ENCODE results near the gene ZNF575.

ZNF575 gene

GRCh38 chr19:43533546-43534304, 737 bp downstream of the ZNF575 start (continued):
- peak; percentile 93 for TF ChIP-seq SP2 (tag by site-specific recombination; IDR thresholded peaks at IDR 0.05)
- TF ChIP-seq ZNF561 (tag by site-specific recombination; IDR thresholded peaks at IDR 0.05; ENCODE audit: borderline replicate concordance), result peak; percentile 99
- TF ChIP-seq ZNF664 (tag by site-specific recombination; IDR thresholded peaks at IDR 0.05), result no peak
- peak; percentile 72 for TF ChIP-seq KLF10 (tag by site-specific recombination; IDR thresholded peaks at IDR 0.05)
- peak; percentile 89; the same call in 1 of the 2 replicates for TF ChIP-seq ZNF362 (tag by site-specific recombination; IDR thresholded peaks at IDR 0.05)
- no peak for TF ChIP-seq FEZF1 (tag by site-specific recombination; IDR thresholded peaks at IDR 0.05)
- peak; percentile 38; the same call in 1 of the 2 replicates for TF ChIP-seq ZBTB17 (tag by site-specific recombination; IDR thresholded peaks at IDR 0.05)
- TF ChIP-seq ZNF341 (tag by site-specific recombination; IDR thresholded peaks at IDR 0.05; ENCODE audit: low read depth), result peak; percentile 51; the same call in 1 of the 2 replicates
- TF ChIP-seq OVOL3 (tag by site-specific recombination; IDR thresholded peaks at IDR 0.05), result no peak
- TF ChIP-seq ZNF138 (tag by site-specific recombination; IDR thresholded peaks at IDR 0.05; ENCODE audit: borderline replicate concordance), result no peak
- TF ChIP-seq ZBTB21 (tag by site-specific recombination; IDR thresholded peaks at IDR 0.05), result 0 out of 2 replicates have a peak, but pooled peaks have one; percentile 19
- no peak for TF ChIP-seq ZNF707 (tag by site-specific recombination; IDR thresholded peaks at IDR 0.05)
- peak; percentile 14; the same call in 1 of the 2 replicates for TF ChIP-seq KLF17 (tag by site-specific recombination; IDR thresholded peaks at IDR 0.05)
- no peak for TF ChIP-seq ZNF555 (tag by site-specific recombination; conservative IDR thresholded peaks at IDR 0.05)
- TF ChIP-seq ZNF423 (tag by site-specific recombination; IDR thresholded peaks at IDR 0.05), result no peak
- no peak for TF ChIP-seq ZNF202 (tag by site-specific recombination; IDR thresholded peaks at IDR 0.05; ENCODE audit: borderline replicate concordance)
- peak; percentile 82 for TF ChIP-seq KLF8 (tag by site-specific recombination; IDR thresholded peaks at IDR 0.05)
- TF ChIP-seq, protein P1, sequence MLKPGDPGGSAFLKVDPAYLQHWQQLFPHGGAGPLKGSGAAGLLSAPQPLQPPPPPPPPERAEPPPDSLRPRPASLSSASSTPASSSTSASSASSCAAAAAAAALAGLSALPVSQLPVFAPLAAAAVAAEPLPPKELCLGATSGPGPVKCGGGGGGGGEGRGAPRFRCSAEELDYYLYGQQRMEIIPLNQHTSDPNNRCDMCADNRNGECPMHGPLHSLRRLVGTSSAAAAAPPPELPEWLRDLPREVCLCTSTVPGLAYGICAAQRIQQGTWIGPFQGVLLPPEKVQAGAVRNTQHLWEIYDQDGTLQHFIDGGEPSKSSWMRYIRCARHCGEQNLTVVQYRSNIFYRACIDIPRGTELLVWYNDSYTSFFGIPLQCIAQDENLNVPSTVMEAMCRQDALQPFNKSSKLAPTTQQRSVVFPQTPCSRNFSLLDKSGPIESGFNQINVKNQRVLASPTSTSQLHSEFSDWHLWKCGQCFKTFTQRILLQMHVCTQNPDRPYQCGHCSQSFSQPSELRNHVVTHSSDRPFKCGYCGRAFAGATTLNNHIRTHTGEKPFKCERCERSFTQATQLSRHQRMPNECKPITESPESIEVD (tag by site-specific recombination; IDR thresholded peaks at IDR 0.05), result no peak
- no peak for TF ChIP-seq HOXC10 (CRISPR knock-in tag; IDR thresholded peaks at IDR 0.05)
- TF ChIP-seq, protein P2, sequence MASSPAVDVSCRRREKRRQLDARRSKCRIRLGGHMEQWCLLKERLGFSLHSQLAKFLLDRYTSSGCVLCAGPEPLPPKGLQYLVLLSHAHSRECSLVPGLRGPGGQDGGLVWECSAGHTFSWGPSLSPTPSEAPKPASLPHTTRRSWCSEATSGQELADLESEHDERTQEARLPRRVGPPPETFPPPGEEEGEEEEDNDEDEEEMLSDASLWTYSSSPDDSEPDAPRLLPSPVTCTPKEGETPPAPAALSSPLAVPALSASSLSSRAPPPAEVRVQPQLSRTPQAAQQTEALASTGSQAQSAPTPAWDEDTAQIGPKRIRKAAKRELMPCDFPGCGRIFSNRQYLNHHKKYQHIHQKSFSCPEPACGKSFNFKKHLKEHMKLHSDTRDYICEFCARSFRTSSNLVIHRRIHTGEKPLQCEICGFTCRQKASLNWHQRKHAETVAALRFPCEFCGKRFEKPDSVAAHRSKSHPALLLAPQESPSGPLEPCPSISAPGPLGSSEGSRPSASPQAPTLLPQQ (tag by site-specific recombination; IDR thresholded peaks at IDR 0.05), result peak; percentile 82
- TF ChIP-seq ZEB2 (tag by site-specific recombination; IDR thresholded peaks at IDR 0.05), result peak; percentile 70
- TF ChIP-seq ZNF660 (tag by site-specific recombination; IDR thresholded peaks at IDR 0.05), result peak; percentile 82

Measured in HEK293 (cell line).